KOPT-K1 (cell line): ENCODE results near the gene AP1G1.
A peak's percentile ranks its signal among the peaks of the same experiment; 100 is the strongest.

ENCODE experiments used
- H3K27ac ChIP-seq: fragments of 200-600 bp; sonication (generic); 2 replicates; pipeline ENCODE4 v1.5.1; 2016; ENCODE audit warnings: antibody characterized with exemption, mild to moderate bottlenecking, low read depth, low read length; ENCODE audit not compliant: poor library complexity, severe bottlenecking
- H3K36me3 ChIP-seq: fragments of 200-600 bp; sonication (generic); 2 replicates; pipeline ENCODE4 v1.5.1; 2017; ENCODE audit warnings: antibody characterized with exemption, mild to moderate bottlenecking, low read length, moderate library complexity; ENCODE audit not compliant: insufficient read depth
- H3K9me3 ChIP-seq: fragments of 200-600 bp; sonication (generic); 2 replicates; pipeline ENCODE4 v1.5.1; 2017; ENCODE audit warnings: antibody characterized with exemption, low read length, mild to moderate bottlenecking; ENCODE audit not compliant: insufficient read depth, poor library complexity, severe bottlenecking

Gene AP1G1

DNA sequence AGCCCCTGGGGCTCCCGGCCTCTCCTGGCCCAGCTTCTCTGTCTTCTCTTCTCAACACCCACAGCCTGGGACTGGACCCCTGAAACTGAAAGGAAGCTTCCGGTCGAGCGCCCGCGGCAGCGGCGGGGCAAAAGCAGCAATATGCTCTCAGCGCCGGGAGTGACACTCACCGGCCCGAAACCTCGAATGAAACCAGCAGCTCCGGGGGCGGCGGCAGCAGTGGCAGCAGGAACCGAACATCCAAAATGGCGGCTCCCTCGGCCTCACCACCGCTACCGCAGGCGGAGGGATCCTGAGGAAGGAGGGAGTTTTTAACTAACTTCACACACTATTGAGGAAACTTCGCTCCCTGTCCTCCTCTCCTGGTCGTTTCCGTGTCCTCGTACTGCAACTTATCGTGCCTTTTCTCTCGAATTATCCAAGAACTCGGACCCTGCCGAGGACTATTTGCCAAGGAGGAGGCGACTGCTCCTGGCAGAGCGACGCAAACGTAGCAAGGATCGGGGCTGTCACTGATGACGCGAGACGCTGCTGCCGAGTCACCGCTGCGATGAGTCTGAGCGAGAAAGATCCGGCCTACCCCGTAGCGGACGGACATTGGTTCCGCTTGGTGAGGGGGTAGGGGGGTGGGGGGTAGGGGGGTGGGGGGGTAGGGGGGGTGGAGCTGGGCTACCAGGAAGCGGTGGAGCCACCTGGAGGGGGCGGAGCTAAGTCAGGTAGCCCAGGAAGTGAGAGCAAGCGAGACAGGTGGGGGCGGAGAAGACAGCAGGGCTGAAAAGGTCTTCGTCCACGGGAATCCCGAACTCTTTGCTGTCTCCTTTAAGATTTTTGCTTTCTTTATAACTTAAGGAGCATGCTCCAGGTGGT lies at the start of gene AP1G1:
AP1G1 (minus strand) TSS at position 242 of the 867 bp plus-strand sequence. CDS start 19,355 bp downstream, outside the sequence.
- H3K9me3 ChIP-seq: no peaks in the 10 kb centered on the region
- peaks cover 25% of the 10 kb centered on the region for H3K36me3 ChIP-seq
- peak within 1 kb of the TSS; percentile 98 for H3K27ac ChIP-seq

DNA sequence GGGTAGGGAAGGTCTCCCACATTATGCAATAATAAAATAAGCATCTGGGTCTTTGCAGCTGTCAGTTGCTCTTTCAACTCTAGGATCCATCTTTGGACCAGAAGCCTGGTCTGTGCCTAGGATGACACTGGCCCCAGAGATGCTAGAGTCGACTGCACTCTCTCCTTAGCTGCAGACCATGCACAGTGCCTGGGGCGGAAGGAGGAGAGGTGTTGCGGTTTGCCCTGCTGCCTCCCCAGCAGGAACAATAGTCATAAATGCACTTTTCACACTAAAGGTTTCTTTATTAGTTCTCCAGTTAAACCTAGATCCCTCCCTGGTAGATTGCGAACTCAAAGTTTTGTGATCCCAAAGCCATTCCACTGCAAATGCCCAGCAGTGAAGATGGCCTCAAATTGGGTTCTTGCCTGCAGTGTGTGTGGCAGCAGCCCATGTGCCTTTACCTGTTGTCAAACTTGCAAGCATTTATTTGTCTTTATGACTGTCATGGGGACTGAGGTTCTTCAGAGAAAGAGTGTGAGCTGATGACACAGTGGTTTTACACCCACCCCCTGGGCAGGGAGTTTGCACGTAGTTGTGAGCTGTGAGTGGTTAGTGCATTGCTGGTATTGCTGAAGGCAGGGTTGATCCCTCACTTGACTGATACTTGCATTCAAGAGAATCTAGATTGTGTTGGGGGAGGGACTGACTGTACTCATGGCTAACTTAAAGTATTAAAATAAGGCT lies 47.5 kb upstream of the AP1G1 start:
- peaks cover 88% of the 10 kb centered on the region for H3K36me3 ChIP-seq
- H3K9me3 ChIP-seq: no peaks in the 10 kb centered on the region
- peak overlapping the region; percentile 98 for H3K27ac ChIP-seq

DNA sequence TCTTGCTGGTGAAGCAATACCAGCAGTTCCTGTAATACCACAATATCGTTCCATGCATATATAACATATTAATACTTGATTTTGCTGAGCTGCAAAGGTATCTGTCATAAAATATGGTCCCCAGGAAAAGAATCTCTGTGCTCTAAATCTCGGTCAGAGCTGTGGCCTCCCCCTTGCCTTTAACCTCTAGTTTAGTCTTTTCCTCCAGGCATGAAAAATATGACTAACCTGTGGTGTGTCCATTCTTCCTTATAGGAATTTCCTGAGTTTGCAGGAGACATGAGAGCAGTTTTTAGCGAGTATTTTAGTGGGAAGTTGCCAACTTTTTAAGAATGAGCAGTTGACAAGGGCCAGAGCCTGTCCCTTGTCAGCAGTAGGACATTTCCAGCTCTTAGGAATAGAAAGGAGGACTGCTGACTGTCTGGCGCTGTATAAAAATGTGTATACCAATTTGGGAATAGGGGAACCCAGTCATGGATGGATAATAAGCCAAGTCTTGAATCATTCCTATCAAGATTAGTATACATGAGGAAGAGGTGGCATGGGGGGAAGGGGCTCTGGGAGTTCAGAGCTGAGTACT lies 45.8 kb upstream of the AP1G1 start:
- H3K27ac ChIP-seq: peak overlapping the region; percentile 98

DNA sequence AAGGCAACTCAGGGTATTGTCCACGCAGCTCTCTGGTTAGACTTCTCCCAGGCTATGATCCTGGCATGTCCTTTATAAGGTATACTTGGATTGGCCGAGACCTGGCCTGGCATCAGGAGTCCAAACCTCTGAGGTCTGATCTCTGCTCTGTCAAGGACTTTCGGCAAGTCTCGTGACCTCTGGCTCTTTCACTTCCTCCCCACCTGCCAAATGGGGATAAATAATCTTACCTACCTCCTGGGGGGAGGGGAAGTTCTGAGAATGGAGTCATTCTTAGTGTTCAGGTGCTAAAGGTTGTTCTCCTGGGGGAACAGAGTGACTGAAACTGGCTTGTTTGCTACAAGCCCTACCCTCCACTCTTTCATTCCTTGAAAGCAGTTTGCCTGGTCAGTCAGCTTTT lies 44.8 kb upstream of the AP1G1 start:
- Histone ChIP-seq H3K36me3 (peaks cover 92% of the 10 kb centered on the region), H3K27ac (peak overlapping the region; percentile 98), H3K9me3 (no peaks in the 10 kb centered on the region)

More for the DNA sequence above, 45.8 kb upstream of the AP1G1 start:
- H3K9me3 ChIP-seq: no peaks in the 10 kb centered on the region
- H3K36me3 ChIP-seq: peaks cover 92% of the 10 kb centered on the region

DNA sequence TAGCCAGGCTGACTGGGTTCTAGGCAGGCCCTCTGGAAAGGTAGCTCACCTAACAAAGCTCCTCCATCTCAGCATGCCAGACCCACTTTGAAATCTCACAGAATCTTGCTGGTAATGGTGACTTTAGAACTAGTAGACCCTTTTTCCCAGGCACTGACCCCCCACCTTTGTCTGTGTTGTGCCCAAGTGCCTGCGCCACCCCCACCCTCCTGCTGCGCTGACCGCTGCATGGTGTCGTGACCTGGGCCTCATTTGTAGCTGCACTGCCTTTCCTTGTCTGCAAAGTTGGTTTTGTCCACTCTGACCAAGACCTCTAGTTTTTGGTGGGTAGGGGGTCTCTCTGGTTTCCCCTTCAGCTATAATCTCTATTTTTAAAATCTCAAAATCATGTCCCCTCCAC lies 43.9 kb upstream of the AP1G1 start:
- H3K9me3 ChIP-seq: no peaks in the 10 kb centered on the region
- H3K36me3 ChIP-seq: peaks cover 93% of the 10 kb centered on the region
- H3K27ac ChIP-seq: peak overlapping the region; percentile 98

DNA sequence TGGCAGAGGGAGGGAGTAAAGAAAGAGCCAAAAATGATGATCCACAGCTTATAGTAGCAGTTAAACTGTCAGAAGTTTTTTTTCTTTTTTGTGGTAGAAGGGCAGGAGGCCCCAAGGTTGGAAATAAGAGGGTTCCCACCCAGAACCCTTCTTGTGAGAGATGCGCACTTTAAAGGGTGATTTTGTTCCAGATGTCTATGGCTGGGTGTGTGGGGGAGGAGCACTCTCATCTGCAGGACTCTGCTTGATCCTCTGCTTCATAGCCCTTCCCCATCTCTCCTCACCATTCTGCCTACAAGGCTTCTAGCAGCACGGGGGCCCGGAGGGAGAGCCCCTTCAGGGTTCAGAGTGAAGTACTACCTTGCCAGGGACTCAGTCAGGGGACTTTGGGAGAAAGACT lies 43.5 kb upstream of the AP1G1 start:
- Histone ChIP-seq H3K9me3 (no peaks in the 10 kb centered on the region), H3K36me3 (peaks cover 90% of the 10 kb centered on the region), H3K27ac (peak overlapping the region; percentile 98)

DNA sequence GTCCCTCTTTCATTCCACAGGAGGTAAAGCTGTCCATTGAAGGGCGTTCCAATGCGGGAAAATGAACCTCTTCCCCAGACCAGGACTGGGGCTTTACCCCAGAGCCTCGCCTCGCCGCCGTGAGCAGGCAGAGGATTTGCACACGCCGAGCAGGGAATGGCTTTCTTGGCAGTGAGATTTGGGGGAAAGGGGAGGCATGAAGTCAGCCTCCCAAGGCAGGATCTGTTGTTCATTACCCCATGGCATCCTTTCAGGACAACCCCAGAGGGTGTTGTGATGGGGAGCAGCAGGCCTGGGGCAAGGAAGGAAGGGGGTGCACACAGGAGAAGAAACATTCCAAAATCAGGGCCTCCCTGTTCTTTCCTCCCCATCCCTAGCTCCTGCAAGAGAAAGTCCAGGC lies 43.1 kb upstream of the AP1G1 start:
- Histone ChIP-seq H3K36me3 (peaks cover 86% of the 10 kb centered on the region), H3K27ac (peak overlapping the region; percentile 98), H3K9me3 (no peaks in the 10 kb centered on the region)

DNA sequence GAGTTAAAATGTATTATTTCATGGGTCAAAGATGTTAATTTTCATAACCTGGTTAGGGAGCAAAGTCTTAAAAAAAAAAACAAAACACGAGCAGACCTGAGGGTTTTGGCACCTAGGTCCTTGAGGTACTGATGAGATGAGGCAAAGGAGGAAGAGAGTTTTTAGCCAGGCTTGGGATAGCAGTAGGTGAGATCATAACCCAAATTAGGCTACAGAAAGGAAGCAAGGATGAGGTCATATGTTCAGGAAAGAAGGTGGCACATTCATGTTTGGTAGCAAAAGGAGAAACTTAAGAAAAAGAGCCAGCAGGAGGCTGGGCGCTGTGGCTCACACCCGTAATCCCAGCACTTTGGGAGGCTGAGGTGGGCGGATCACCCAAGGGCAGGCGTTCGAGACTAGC lies 40.0 kb upstream of the AP1G1 start:
- Histone ChIP-seq H3K27ac (no peak overlapping the region), H3K9me3 (no peaks in the 10 kb centered on the region), H3K36me3 (peaks cover 54% of the 10 kb centered on the region)

DNA sequence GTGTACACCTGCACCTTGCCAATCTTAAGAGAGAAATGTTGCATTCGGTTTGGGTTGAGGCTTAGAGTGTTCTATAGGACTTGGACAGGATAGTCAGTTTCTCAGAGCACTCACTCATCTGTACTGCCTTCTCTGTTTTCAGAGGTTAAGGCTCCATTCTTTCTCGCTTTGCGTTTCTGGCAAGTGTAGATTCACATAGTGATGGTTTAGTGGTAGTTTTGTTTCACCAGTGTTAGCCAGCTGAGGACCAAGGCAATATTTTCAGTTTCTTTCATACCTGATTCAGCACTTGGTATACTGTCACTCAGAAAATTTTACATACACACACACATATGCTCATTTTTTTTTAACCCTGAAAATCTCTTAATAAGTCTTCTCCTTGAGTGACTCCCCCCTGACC lies 38.5 kb upstream of the AP1G1 start:
- no peaks in the 10 kb centered on the region for H3K9me3 ChIP-seq
- H3K27ac ChIP-seq: peak overlapping the region; percentile 79
- H3K36me3 ChIP-seq: peaks cover 43% of the 10 kb centered on the region

DNA sequence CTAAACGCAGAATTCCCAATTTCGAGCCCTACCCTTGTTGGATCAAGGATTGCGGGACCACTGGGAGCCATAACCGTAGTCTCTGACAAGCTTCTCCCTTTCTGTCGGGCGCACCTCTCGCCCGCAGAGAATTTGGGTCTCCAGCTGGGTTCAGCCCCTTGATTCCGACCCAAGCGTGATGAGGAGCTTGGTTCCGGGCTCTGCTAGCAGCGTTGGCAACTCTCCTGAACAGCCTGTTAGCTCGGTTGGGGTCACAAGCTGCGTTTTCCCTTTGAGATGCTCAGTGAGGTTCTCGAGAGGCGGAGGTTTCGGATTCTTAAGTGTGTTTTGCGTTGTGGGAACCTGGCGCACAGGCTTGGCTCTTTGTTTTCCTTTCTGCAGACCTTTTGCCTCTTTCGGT lies 37.8 kb upstream of the AP1G1 start:
- Histone ChIP-seq H3K36me3 (peaks cover 39% of the 10 kb centered on the region), H3K9me3 (no peaks in the 10 kb centered on the region), H3K27ac (peak overlapping the region; percentile 79)

DNA sequence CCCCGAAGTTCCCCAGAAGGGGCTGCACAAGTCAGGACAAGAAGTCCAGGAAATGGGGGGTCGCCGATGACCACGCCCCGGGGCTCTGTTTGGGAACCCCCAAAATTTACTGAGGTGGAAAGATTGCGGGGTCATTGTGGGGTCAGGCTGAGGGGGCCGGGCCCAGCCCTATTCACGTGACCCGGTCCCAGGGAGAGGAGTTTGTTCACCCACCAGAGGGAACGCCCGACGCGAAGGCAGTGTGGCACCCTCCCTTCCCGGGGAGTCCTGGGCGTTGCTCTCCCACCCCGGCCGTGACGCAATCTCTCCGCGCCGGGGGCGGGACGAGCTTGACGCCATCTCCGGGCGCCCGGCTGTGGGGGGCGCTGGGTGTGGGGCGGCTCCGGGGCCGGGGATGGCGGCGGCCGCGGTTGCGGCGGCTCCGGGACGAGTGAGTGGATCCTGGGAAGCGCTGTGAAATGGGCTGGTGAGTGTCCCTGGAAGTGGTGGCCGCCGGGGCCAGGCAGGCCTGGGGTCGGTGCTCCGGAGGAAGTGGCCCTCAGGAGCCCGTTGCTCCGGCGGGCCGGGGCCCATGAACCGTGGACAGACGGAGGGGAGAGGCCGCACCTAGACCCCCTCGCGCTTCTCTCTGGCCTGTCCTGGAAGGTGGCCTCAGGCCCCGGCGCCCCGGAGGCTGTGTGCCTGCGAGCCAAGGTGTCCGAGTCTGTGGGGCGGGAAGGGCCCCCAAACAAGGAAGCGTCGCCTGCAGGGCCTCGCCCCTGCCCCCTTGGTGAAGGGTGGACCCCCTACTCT lies 37.2 kb upstream of the AP1G1 start, which contains the start of gene ATXN1L:
ATXN1L (plus strand) TSS at position 338 of the 792 bp plus-strand sequence. CDS start 3,765 bp downstream, outside the sequence.
- Histone ChIP-seq H3K9me3 (no peaks in the 10 kb centered on the region), H3K27ac (peak within 1 kb of the TSS; percentile 79), H3K36me3 (peaks cover 33% of the 10 kb centered on the region)

DNA sequence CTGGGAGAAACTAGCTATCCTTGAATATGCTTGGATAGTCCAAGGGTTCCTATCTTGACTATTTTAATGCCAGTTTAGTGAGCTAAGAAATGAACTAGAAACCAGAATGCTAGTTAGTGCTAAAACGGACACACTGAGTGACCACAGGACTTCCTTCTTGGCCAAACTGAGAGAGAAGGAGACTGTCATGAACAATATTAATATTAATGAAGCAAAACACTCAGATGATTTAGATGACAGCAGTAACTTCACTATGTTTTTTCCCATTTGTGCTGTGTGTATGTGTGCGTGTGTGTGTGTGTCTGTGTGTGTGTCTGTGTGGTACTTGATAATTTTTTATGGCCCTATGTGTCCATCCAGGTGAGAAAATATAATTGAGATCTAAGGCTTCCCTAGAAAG lies 34.9 kb upstream of the AP1G1 start:
- no peak overlapping the region for H3K27ac ChIP-seq
- H3K9me3 ChIP-seq: no peaks in the 10 kb centered on the region
- peaks cover 11% of the 10 kb centered on the region for H3K36me3 ChIP-seq

DNA sequence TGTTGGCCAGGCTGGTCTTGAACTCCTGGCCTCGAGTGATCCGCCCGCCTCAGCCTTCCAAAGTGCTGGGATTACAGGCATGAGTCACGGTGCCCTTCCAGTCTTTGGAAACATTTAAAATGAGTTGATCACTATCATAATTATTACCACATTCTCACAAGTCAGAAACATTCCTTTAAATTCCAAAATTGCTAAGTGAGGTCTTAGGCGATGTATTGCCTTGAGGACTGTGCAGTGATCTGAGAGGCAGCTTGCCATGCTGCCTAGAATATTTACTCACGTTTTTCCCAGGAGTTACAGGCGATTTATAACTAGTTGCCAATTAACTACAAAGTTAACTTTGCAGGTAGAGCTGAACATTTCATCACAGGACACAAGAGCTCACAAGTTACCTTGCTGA lies 31.4 kb upstream of the AP1G1 start:
- H3K9me3 ChIP-seq: no peaks in the 10 kb centered on the region

DNA sequence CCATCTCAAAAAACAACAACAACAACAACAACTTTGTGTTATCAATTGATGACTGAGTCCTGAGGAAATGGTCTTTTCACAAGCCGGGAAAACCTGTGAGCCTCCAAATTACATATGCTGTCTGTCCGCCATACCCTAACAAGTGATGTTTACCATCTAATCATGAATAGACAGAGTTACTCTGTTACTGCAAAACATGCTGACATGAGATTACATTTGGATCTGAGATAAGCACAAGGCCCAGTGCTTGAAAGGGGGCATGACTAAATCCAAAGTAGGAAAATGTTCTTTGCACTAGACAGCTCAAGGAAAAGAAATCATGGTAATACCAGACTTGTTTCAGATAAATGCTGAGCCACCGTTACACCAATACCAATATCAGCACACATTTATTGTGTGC lies 28.5 kb upstream of the AP1G1 start:
- Histone ChIP-seq H3K36me3 (no peaks in the 10 kb centered on the region), H3K9me3 (no peaks in the 10 kb centered on the region), H3K27ac (no peak overlapping the region)

More for the DNA sequence above, 31.4 kb upstream of the AP1G1 start:
- no peaks in the 10 kb centered on the region for H3K36me3 ChIP-seq
- H3K27ac ChIP-seq: no peak overlapping the region
